Breast epithelium (tissue), 3 donors: ENCODE data around the gene TMEM214.

Source experiments
- CTCF ChIP-seq, 3 donors: fragments of 450-650 bp; IDR thresholded peaks; one replicate each; pipeline ENCODE4 v1.5.1; 2016 to 2017; ENCODE audit warnings: antibody characterized with exemption in 3 of 3, mild to moderate bottlenecking in 3 of 3, moderate library complexity in 3 of 3
- POLR2AphosphoS5 ChIP-seq, 3 donors: sonication (generic); formaldehyde crosslinking; IDR thresholded peaks; one replicate each; pipeline ENCODE4 v1.6.1; 2017; ENCODE audit warnings: antibody characterized with exemption in 3 of 3

- no peak for TF ChIP-seq CTCF (IDR thresholded peaks at IDR 0.05)
- peak in 1 of 3 donors; percentile 43 for TF ChIP-seq POLR2AphosphoS5 (IDR thresholded peaks at IDR 0.05)
Observed at GRCh38 chr2:27019931-27020855, 12.6 kb upstream of the TMEM214 start.
